Measurements from ENCODE around the gene SLC25A25.
"Not testable (repeated sequence)": the region's sequence is repeated elsewhere in the genome, so short reads cannot be mapped to it uniquely, and the experiment has no call there.

SLC25A25 gene

GRCh38 chr9:128022886-128023285, 45.1 kb upstream of the SLC25A25 start:
- no peak for TF ChIP-seq CTCF (conservative IDR thresholded peaks at IDR 0.05; ENCODE audit: low read length)
- TF ChIP-seq EZH2phosphoT487 (IDR thresholded peaks at IDR 0.05; ENCODE audit: borderline replicate concordance), result no peak
- no peak overlapping the region for H3K4me3 ChIP-seq (ENCODE audit: low read length, poor library complexity, severe bottlenecking)
- peaks cover 50% of the 10 kb centered on the region for H3K4me1 ChIP-seq (ENCODE audit: insufficient read depth, low read length, poor library complexity, severe bottlenecking)
- H3K9me2 ChIP-seq (replicated peaks; ENCODE audit: low read depth, low read length), result no peaks in the 10 kb centered on the region
- H3K9ac ChIP-seq (ENCODE audit: low read depth, low read length, poor library complexity, severe bottlenecking), result no peak overlapping the region
- H3K9me3 ChIP-seq (ENCODE audit: insufficient read depth, low read depth, low read length), result no peaks in the 10 kb centered on the region
- H4K20me1 ChIP-seq (ENCODE audit: insufficient read depth, low read length, poor library complexity, severe bottlenecking), result no peaks in the 10 kb centered on the region
- H3F3A ChIP-seq (ENCODE audit: low read depth), result no peaks in the 10 kb centered on the region
- H3K36me3 ChIP-seq (ENCODE audit: insufficient read depth, low read length), result no peaks in the 10 kb centered on the region
- 0 out of 2 replicates have a peak, but pooled peaks cover 5% of the 10 kb centered on the region for H3K79me2 ChIP-seq (ENCODE audit: insufficient read depth, low read length)
- no peaks in the 10 kb centered on the region for H3K27me3 ChIP-seq (ENCODE audit: insufficient read depth, low read length, poor library complexity, severe bottlenecking)
- no peak overlapping the region for H3K4me2 ChIP-seq (ENCODE audit: low read depth, low read length, poor library complexity, severe bottlenecking)
- H2AFZ ChIP-seq (ENCODE audit: low read length), result no peak overlapping the region

- not testable (repeated sequence) for H3K36me3 ChIP-seq (ENCODE audit: insufficient read depth, low read length); H3F3A ChIP-seq (ENCODE audit: low read depth); H3K4me3 ChIP-seq (ENCODE audit: low read length, poor library complexity, severe bottlenecking); H3K79me2 ChIP-seq (ENCODE audit: insufficient read depth, low read length); H4K20me1 ChIP-seq (ENCODE audit: insufficient read depth, low read length, poor library complexity, severe bottlenecking); H3K9me3 ChIP-seq (ENCODE audit: insufficient read depth, low read depth, low read length); H3K27me3 ChIP-seq (ENCODE audit: insufficient read depth, low read length, poor library complexity, severe bottlenecking); H3K4me2 ChIP-seq (ENCODE audit: low read depth, low read length, poor library complexity, severe bottlenecking); H3K9me2 ChIP-seq (replicated peaks; ENCODE audit: low read depth, low read length); H3K9ac ChIP-seq (ENCODE audit: low read depth, low read length, poor library complexity, severe bottlenecking); H2AFZ ChIP-seq (ENCODE audit: low read length)
- H3K4me1 ChIP-seq (ENCODE audit: insufficient read depth, low read length, poor library complexity, severe bottlenecking), result peaks cover 52% of the 10 kb centered on the region
Observed at GRCh38 chr9:128023671-128024070, 44.4 kb upstream of the SLC25A25 start.

DNA sequence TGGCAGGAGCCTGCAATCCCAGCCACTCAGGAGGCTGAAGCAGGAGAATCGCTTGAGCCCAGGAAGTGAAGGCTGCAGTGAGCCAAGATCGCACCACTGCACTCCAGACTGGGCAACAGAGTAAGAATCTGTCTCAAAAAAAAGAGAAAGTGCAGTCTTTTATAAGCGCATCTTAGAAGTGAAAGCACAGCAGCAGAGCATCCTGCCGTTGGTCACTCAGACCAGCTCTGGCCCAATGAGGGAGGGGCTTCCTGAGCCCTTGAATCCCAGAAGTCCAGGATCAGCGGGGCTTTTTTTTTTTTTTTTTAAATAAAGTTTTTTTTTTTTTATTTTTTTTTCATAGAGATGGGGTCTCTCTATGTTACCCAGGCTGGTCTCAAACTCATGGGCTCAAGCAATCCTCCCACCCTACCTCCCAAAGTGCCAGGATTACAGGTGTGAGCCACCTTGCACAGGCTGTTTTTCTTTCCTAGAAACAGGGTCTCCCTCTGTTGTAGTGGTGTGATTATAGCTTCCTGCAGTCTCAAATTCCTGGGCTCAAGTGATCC, 43.2 kb upstream of the SLC25A25 start:
- Histone ChIP-seq H3K4me2 (ENCODE audit: low read depth, low read length, poor library complexity, severe bottlenecking) (peak overlapping the region; percentile 62), H3K4me3 (ENCODE audit: low read length, poor library complexity, severe bottlenecking) (no peak overlapping the region)

More for the DNA sequence above, 43.2 kb upstream of the SLC25A25 start:
- no peak overlapping the region for H3K9ac ChIP-seq (ENCODE audit: low read depth, low read length, poor library complexity, severe bottlenecking)
- H3K9me3 ChIP-seq (ENCODE audit: insufficient read depth, low read depth, low read length), result no peaks in the 10 kb centered on the region
- H3K27me3 ChIP-seq (ENCODE audit: insufficient read depth, low read length, poor library complexity, severe bottlenecking), result no peaks in the 10 kb centered on the region
- TF ChIP-seq CTCF (conservative IDR thresholded peaks at IDR 0.05; ENCODE audit: low read length) (no peak), EZH2phosphoT487 (IDR thresholded peaks at IDR 0.05; ENCODE audit: borderline replicate concordance) (no peak)
- H3K4me1 ChIP-seq (ENCODE audit: insufficient read depth, low read length, poor library complexity, severe bottlenecking), result peaks cover 62% of the 10 kb centered on the region
- H4K20me1 ChIP-seq (ENCODE audit: insufficient read depth, low read length, poor library complexity, severe bottlenecking), result no peaks in the 10 kb centered on the region
- 0 out of 2 replicates have a peak, but pooled peaks cover 5% of the 10 kb centered on the region for H3K79me2 ChIP-seq (ENCODE audit: insufficient read depth, low read length)
- H3F3A ChIP-seq (ENCODE audit: low read depth), result peaks cover 8% of the 10 kb centered on the region
- H3K36me3 ChIP-seq (ENCODE audit: insufficient read depth, low read length), result no peaks in the 10 kb centered on the region
- no peaks in the 10 kb centered on the region for H3K9me2 ChIP-seq (replicated peaks; ENCODE audit: low read depth, low read length)
- no peak overlapping the region for H2AFZ ChIP-seq (ENCODE audit: low read length)

Data from Loucy (cell line).